Cardiac muscle cell (in vitro differentiated cells and primary cell): ENCODE results near the gene CNOT9. TPM values are rescaled to one million over a fixed set of nuclear protein-coding genes. Genes with fewer than 3 reads are reported as not detected.

ENCODE experiments used
- DNase-seq, 2 donors: peaks; one replicate each; pipeline versions ENCODE4 v3.0.0 to v3.0.0-alpha.2; 2010 to 2017; ENCODE audit warnings: low read depth in 1 of 2, low spot score in 1 of 2
- H3K27ac ChIP-seq: fragments of 200-600 bp; sonication (generic); 2 replicates; pipeline ENCODE4 v1.5.1; 2016
- H3K27me3 ChIP-seq: fragments of 200-600 bp; sonication (generic); 2 replicates; pipeline ENCODE4 v1.6.0; 2016; ENCODE audit warnings: control low read depth
- H3K36me3 ChIP-seq: fragments of 200-600 bp; sonication (generic); 2 replicates; pipeline ENCODE4 v1.5.1; 2016; ENCODE audit warnings: control low read depth
- H3K4me1 ChIP-seq: fragments of 200-600 bp; sonication (generic); 2 replicates; pipeline ENCODE4 v1.8.1; 2017; ENCODE audit warnings: low read depth, mild to moderate bottlenecking, mixed run types
- H3K4me3 ChIP-seq: fragments of 200-600 bp; sonication (generic); 2 replicates; pipeline ENCODE4 v1.5.1; 2016; ENCODE audit warnings: mild to moderate bottlenecking
- H3K9me3 ChIP-seq: fragments of 200-600 bp; sonication (generic); 2 replicates; pipeline ENCODE4 v1.5.1; 2017; ENCODE audit warnings: low read depth, mild to moderate bottlenecking, control low read depth
- CTCF ChIP-seq: IDR thresholded peaks from 2 replicates; pipeline ENCODE4 v1.5.1; 2012; ENCODE audit warnings: low read depth, mild to moderate bottlenecking, low read length
- polyA plus RNA-seq: library from polyadenylated mRNA; unstranded; fragments of >200 nt; fragmentation: Nextera tagmentation; extraction: Ambion mirVana; gene quantifications from 2 replicates; pipeline ENCODE4 v1.2.1, GENCODE V29; 2016
- total RNA-seq: library from RNA; depleted of rRNA; stranded (reverse); fragments of >200 nt; gene quantifications from 2 replicates; pipeline ENCODE4 v1.2.3, GENCODE V29; 2016

Gene CNOT9
- total and polyA plus RNA-seq, 2 experiments from 2014 or later, result 16.6 to 32.0 TPM

GRCh38 chr2:218607436-218608115 is 38.9 kb downstream of the CNOT9 start, which contains the start of gene PLCD4:
TSS of gene PLCD4 (plus strand) at chr2:218607899. CDS start at chr2:218615740, 7,841 bp downstream.
- peak; percentile 24 to 69 for DNase-seq
- Histone ChIP-seq H3K9me3 (no peaks in the 10 kb centered on the region), H3K36me3 (no peaks in the 10 kb centered on the region), H3K27me3 (no peaks in the 10 kb centered on the region), H3K4me1 (no peaks in the 10 kb centered on the region), H3K27ac (peak within 1 kb of the TSS; percentile 69), H3K4me3 (no peak within 1 kb of the TSS)
- TF ChIP-seq CTCF, result no peak

DNA sequence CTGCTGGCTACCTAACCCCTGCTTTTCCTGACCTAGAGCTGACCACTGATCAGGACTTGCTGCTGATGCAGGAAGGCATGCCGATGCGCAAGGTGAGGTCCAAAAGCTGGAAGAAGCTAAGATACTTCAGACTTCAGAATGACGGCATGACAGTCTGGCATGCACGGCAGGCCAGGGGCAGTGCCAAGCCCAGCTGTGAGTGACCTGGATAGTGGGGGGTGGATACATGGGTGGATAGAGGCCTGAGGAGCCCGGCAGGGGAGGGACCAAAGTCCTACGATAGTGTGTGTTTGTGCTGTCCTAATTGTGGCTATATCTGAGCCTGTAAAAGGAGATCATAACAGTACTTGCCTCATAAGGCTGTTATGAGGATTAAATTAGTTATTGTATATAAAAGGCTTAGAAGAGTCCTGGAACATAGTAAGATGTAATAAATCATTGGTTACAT is 47.3 kb downstream of the CNOT9 start:
- no peaks in the 10 kb centered on the region for H3K27me3 ChIP-seq
- DNase-seq, result no peak
- no peak for TF ChIP-seq CTCF

GRCh38 chr2:218618102-218618860 is 49.6 kb downstream of the CNOT9 start:
- Histone ChIP-seq H3K27ac (no peak overlapping the region), H3K4me3 (no peak overlapping the region), H3K4me1 (no peaks in the 10 kb centered on the region), H3K9me3 (no peaks in the 10 kb centered on the region), H3K36me3 (no peaks in the 10 kb centered on the region), H3K27me3 (no peaks in the 10 kb centered on the region)
- no peak for TF ChIP-seq CTCF
- no peak for DNase-seq

More for the DNA sequence above, 47.3 kb downstream of the CNOT9 start:
- Histone ChIP-seq H3K9me3 (no peaks in the 10 kb centered on the region), H3K4me3 (no peak overlapping the region), H3K27ac (no peak overlapping the region), H3K36me3 (no peaks in the 10 kb centered on the region), H3K4me1 (no peaks in the 10 kb centered on the region)

GRCh38 chr2:218621007-218621406 is 52.4 kb downstream of the CNOT9 start:
- no peak for TF ChIP-seq CTCF
- Histone ChIP-seq H3K27me3 (no peaks in the 10 kb centered on the region), H3K27ac (no peak overlapping the region), H3K36me3 (no peaks in the 10 kb centered on the region), H3K4me1 (no peaks in the 10 kb centered on the region), H3K4me3 (no peak overlapping the region), H3K9me3 (no peaks in the 10 kb centered on the region)
- no peak for DNase-seq

DNA sequence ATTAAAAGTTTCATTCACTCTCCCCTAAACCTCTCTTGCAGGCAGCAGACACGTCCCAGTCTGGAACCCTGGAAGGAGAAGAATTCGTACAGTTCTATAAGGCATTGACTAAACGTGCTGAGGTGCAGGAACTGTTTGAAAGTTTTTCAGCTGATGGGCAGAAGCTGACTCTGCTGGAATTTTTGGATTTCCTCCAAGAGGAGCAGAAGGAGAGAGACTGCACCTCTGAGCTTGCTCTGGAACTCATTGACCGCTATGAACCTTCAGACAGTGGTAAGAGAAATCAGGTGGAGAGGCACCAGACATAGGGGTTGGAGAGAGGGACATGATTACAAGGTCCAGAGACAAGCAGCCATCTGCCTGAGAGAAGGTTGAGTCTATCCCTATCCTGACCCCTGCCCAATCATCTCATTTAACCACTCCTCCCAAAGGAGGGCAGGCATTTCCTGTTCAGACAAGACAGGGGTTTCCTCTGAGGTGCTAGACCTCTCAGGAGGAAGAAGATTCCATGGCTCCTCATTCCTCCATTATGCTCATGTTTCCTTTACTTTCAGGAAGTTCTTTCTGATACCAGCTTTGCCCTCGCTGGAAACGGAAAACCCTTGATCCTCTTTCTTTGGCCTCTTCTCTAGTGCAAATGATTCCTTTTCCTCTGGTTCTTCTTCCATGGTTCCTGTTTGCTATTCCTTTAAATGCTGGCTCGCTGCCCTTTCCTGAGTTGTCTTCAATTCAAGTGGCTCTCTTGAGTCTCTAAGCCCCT is 54.1 kb downstream of the CNOT9 start:
- Histone ChIP-seq H3K9me3 (no peaks in the 10 kb centered on the region), H3K27me3 (no peaks in the 10 kb centered on the region), H3K36me3 (no peaks in the 10 kb centered on the region), H3K4me1 (no peaks in the 10 kb centered on the region), H3K4me3 (no peak overlapping the region), H3K27ac (no peak overlapping the region)
- TF ChIP-seq CTCF, result no peak
- peak; percentile 31 to 54 for DNase-seq
